Spinal cord (tissue), 10 donors: ENCODE measurements around the gene B4GALT1. TPM values are rescaled to one million over a fixed set of nuclear protein-coding genes. Genes with fewer than 3 reads are reported as not detected.

Experiments
- DNase-seq, 6 donors: peaks; one replicate each; pipeline versions ENCODE4 v3.0.0 to v3.0.0-alpha.2; 2013 to 2015; ENCODE audit warnings: low spot score in 6 of 6, low read depth in 4 of 6
- H3K27ac ChIP-seq: one replicate; pipeline ENCODE4 v1.5.1; 2013; ENCODE audit warnings: low read depth, low read length, control low read depth
- H3K27me3 ChIP-seq: one replicate; pipeline ENCODE4 v1.6.1; 2013; ENCODE audit warnings: low read length; ENCODE audit not compliant: control insufficient read depth, insufficient read depth
- H3K36me3 ChIP-seq: one replicate; pipeline ENCODE4 v1.6.1; 2013; ENCODE audit warnings: low read length; ENCODE audit not compliant: control insufficient read depth, insufficient read depth
- H3K4me1 ChIP-seq: one replicate; pipeline ENCODE4 v1.6.1; 2013; ENCODE audit warnings: low read length; ENCODE audit not compliant: control insufficient read depth, insufficient read depth
- H3K4me3 ChIP-seq: one replicate; pipeline ENCODE4 v1.5.1; 2013; ENCODE audit warnings: low read depth, low read length, control low read depth
- H3K9me3 ChIP-seq: one replicate; pipeline ENCODE4 v1.6.1; 2013; ENCODE audit warnings: low read length; ENCODE audit not compliant: control insufficient read depth, insufficient read depth
- WGBS: methylation state at CpG from one replicate; pipeline ENCODE4 v1.1.5; 2013; ENCODE audit warnings: missing lambda C conversion rate; ENCODE audit not compliant: insufficient coverage; 5-methylcytosine and 5-hydroxymethylcytosine counted together
- polyA plus RNA-seq, 2 donors: library from polyadenylated mRNA; unstranded; fragments of 120-200 nt; gene quantifications; one replicate each; pipeline ENCODE4 v1.2.1, GENCODE V29; 2013; ENCODE audit not compliant: insufficient read length in 2 of 2
- total RNA-seq, 2 donors: library from RNA; depleted of rRNA in 1 of 2; stranded (reverse); fragments of 120-200 nt in 1 of 2; fragments of >200 nt in 1 of 2; gene quantifications; one replicate each; pipeline versions ENCODE4 v1.2.3 to v1.2.4, GENCODE V29; 2013 to 2014
- donor health status: healthy.

The B4GALT1 gene
- total and polyA plus RNA-seq, 4 donors, result 9.5 to 13.3 (median 11.3) TPM

DNA sequence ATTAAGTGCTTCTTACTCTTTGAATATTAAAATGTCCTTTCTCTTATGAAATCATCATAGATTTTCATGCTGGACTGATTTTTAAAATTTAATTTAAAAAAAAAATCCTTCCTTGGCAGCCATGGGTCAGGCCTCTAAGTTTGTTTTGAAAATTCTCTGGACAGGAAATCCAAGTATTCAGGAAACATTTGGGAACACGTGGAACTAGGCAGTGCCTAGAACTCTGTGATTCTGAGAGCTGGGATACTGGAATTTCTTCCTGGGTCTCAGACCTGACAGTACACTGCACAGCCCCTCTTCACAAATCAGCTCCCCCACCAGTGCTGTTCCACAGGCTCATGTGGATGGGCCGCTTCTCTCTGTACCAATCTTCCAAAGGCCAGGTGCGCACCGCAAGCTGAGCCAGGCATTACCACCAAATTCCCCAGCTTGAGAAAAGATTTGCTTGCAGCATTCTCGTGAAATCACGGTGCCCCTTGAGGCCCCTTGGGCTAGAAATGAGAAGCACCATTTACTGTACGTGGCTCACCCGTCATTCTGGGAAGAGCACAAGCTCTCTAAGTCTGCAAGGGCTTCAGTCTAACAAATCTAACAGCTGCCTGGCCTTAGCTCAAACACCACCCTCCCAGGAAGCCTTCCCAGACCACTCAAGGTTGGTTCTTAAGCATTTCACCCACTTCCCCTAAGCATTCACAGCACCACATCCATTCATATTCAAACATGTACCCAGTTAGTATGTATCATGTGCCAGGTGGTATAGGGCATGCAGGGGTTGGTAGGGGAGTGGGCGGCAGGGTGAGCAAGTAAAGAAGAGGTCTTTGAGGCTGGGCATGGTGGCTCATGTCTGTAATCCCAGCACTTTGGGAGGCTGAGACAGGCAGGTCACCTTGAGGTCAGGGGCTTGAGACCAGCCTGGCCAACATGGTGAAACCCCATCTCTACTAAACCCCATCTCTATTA is 26.5 kb downstream of the B4GALT1 start:
- Histone ChIP-seq H3K4me3 (no peak overlapping the region), H3K27ac (peak overlapping the region; percentile 37), H3K9me3 (no peaks in the 10 kb centered on the region), H3K4me1 (peaks cover 13% of the 10 kb centered on the region), H3K36me3 (no peaks in the 10 kb centered on the region), H3K27me3 (no peaks in the 10 kb centered on the region)
- DNase-seq, result peak in 1 of 6 donors; percentile 50
- 84% methylated on average over 8 of the region's 9 CpGs for WGBS

DNA sequence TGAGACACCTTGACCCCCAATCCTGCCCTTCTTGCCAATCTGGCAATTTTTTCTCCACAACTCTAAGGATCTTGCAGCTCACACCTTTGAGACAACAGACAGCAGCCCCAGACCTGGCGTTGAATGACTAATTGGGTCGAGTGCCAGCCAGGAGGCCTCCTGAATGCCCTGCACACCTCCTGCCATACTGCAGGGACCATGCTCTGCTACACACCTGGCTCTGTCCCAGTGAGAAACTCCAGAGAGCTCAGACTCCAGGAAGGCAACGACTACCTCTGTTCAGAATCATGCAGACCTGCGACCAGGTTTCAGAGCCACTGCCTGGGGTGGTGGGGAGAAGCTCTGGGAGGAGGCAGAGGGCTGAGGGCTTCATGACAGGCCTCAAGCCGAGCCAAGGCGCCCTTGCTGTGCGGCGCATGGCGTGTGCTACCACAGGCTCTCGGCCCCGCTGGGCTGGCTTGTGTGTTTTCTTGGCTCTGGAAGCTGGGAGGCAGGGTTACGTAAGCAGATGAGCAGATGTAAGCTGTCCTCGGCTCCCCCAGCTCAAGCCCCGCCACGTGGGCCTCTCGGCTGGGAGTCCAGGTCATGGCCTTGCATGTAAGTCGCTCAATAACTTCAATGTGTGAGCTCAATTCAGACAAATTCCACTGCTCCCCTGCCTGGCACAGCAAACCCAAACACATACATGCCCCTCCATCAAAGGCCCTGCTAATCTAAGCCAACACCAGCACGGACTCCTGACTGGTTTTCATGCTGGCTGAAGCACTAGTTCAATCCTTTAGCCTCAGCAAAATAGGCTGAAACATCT is 27.5 kb downstream of the B4GALT1 start:
- Histone ChIP-seq H3K27ac (no peak overlapping the region), H3K36me3 (peaks cover 4% of the 10 kb centered on the region), H3K4me3 (no peak overlapping the region), H3K9me3 (no peaks in the 10 kb centered on the region), H3K27me3 (no peaks in the 10 kb centered on the region), H3K4me1 (peaks cover 13% of the 10 kb centered on the region)
- whole genome bisulfite sequencing, result 45% methylated on average over 17 of the region's 18 CpGs
- DNase-seq, result peak in 2 of 6 donors; percentile 23 to 80

DNA sequence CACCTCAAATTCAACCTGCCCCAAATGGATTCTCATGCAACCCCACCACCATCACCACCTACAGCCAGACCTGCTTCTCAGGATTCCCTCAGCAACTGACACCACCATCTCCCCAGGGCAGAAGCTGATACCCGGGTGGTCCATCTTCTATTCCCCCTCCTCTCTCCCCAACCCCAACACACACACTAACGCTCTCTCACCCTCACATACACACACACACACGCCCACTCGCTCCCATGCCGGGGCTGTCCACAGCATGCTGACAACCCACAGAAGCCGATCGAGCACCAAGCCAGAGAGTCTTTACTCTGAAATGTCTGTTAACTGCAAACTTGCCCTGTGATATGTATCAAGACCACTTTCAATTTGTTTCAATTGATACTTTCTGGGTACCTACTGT is 28.4 kb downstream of the B4GALT1 start:
- Histone ChIP-seq H3K27ac (no peak overlapping the region), H3K4me1 (peaks cover 13% of the 10 kb centered on the region), H3K4me3 (no peak overlapping the region), H3K36me3 (peaks cover 4% of the 10 kb centered on the region), H3K27me3 (no peaks in the 10 kb centered on the region), H3K9me3 (no peaks in the 10 kb centered on the region)
- WGBS, result 90% methylated on average over 7 of the region's 7 CpGs
- DNase-seq, result no peak

DNA sequence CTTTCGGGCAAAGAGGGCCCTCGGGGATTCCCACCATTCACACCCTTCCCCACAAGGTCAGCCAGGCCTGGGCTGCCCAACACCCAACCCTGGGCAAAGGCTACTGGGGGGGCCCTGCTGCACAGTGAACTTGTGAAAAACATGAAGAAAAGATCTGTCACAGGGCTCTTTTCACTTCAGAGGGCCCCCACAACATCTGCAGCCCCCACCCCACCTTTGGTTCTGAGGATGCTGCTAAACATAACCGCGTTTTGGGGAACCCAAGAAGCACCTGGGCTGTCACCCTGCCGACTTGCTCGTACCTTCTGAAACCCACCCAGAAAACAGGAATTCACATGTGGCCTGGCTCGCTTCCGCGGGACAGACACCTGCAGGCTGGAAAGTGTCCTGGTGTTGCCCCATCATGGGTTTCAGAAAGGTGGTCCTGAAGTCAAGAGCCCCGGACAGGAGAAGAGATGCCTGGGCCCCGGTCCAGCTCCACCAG is 29.3 kb downstream of the B4GALT1 start:
- Histone ChIP-seq H3K4me3 (no peak overlapping the region), H3K9me3 (no peaks in the 10 kb centered on the region), H3K4me1 (peaks cover 13% of the 10 kb centered on the region), H3K27me3 (no peaks in the 10 kb centered on the region), H3K27ac (no peak overlapping the region), H3K36me3 (peaks cover 4% of the 10 kb centered on the region)
- WGBS, result 87% methylated on average over 11 of the region's 11 CpGs
- DNase-seq, result no peak

DNA sequence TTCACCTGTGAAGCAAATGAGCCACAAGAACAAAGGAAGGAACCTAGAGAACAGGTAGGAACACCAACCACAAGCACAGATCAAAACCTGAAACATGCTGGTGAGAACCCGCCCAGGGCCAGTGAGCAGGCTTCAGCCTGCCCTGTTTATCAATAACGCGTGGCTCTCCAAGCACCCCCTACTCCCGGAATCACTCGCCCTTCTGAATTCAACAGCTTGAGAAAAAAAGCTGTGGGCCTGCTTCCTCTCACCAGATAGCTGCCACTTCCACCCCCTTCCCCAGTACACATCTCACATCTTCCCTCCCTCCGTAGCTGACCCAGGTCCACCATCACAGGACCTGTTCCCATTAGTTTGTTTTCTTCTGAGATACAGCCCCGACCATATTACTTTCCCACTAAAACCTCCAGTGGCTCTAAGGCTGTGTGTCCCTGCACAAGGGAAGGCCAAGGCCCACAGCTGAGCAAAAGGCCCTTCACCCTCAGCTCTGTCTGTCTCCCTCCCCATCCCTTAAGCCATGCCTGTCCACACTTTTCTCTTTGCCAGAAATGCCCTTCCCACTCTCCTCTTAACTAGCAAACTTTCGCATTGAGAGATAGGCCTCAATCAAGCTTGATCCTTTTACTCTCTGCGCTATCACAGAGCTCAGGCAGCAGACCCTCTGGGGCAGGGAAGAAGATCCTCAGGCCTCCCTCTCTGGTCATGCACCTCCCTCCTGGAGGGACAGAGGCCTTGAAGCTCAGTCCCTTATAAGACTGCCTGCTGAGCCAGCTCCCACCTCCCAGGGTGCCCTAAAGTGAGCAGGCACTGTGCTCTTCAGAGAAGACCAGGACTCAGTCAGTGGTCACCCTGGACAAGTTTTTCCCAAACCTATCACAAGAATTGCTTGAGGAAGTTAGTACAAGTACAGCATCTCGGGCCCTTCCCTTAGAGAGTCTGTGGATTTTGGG is 30.1 kb downstream of the B4GALT1 start:
- peaks cover 4% of the 10 kb centered on the region for H3K36me3 ChIP-seq
- no peak overlapping the region for H3K27ac ChIP-seq
- H3K4me3 ChIP-seq, result no peak overlapping the region
- H3K27me3 ChIP-seq, result no peaks in the 10 kb centered on the region
- WGBS, result 79% methylated on average over 8 of the region's 10 CpGs
- H3K9me3 ChIP-seq, result no peaks in the 10 kb centered on the region
- DNase-seq, result no peak
- peaks cover 13% of the 10 kb centered on the region for H3K4me1 ChIP-seq

DNA sequence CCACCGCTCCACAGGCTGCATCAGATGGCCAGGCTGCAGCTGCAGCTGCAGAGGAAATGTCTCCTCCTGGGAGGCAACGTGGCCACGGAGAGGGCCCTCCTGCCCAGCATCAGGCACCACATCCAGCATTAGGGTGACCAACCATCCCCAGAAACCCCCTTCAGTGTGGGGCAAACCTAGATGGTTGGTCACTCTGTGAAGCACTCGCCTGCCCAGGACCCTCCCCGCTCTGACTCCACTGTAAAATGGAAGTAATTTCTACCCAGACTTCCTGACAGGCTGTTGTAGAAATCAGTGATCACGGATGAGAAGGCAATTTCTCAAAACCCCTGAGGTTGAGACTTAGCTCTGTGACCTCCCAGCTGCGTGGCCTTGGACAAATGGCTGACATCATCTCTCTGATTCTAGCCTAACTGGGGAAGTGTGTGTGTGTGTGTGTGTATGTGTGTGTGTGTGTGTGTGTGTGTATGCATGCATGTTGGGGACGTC is 31.6 kb downstream of the B4GALT1 start:
- Histone ChIP-seq H3K27me3 (no peaks in the 10 kb centered on the region), H3K4me1 (peaks cover 9% of the 10 kb centered on the region), H3K9me3 (peaks cover under 1% of the 10 kb centered on the region), H3K36me3 (peaks cover 9% of the 10 kb centered on the region), H3K27ac (no peak overlapping the region), H3K4me3 (no peak overlapping the region)
- no peak for DNase-seq
- WGBS, result 83% methylated on average over 8 of the region's 8 CpGs

DNA sequence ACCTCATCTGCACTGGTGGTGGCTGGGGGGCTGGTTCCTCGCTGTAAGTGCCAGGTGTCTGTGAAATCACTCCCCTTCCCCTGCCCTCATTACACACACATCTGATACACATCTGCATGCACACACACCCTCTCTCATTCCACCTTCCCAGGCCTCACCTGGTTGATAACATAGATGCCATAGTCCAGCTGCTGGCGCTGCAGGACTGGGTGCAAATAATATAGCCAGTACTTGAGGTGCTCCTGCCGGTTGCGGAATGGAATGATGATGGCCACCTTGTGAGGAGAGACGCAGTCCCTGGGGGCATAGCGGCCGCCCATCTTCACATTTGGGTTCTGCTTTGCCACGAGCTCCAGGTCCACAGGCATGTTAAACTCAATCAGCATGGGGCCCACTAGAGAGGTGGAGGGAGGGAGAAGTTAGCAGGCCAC is 32.1 kb downstream of the B4GALT1 start:
- Histone ChIP-seq H3K4me3 (no peak overlapping the region), H3K4me1 (peaks cover 7% of the 10 kb centered on the region), H3K9me3 (peaks cover 1% of the 10 kb centered on the region), H3K27me3 (no peaks in the 10 kb centered on the region), H3K36me3 (peaks cover 9% of the 10 kb centered on the region), H3K27ac (no peak overlapping the region)
- WGBS, result 97% methylated on average over 7 of the region's 8 CpGs
- no peak for DNase-seq

DNA sequence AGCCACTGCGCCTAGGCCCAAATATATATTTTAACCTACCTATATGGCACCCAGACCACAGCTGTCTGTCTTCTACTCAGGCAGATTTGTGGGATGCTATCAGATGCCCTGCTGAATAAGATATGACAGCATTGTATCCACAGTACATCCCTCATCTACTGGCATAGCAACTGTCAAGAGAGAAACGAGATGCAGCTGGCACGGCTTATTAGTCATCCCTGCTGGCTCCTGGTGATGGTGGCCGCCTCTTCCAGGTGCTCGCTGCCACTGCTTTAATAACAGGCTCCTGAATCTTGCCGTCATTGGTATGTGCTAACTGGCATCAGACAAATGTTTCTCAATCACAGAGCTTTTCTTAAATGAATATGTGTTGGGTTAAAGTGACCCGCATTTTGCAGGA is 34.0 kb downstream of the B4GALT1 start:
- peak in 1 of 6 donors; percentile 8 for DNase-seq
- Histone ChIP-seq H3K36me3 (peaks cover 12% of the 10 kb centered on the region), H3K27me3 (no peaks in the 10 kb centered on the region), H3K9me3 (peaks cover 1% of the 10 kb centered on the region), H3K4me3 (no peak overlapping the region), H3K4me1 (no peaks in the 10 kb centered on the region), H3K27ac (no peak overlapping the region)
- 100% methylated on average over 3 of the region's 7 CpGs for WGBS
